Endothelial cell of umbilical vein (primary cell): ENCODE data around the gene TNFRSF19. TPM values are rescaled to one million over a fixed set of nuclear protein-coding genes. Genes with fewer than 3 reads are reported as not detected.

Experiments used
- BruUV-seq: library from RNA; stranded (reverse); fragments of 400-500 nt; replicated peaks from 2 replicates; lab custom pipeline; 2021; lab: Mats Ljungman, UMichigan
- CTCF ChIA-PET: fragments of 300-600, 350-600 bp; sonication (Branson Sonifier 250); formaldehyde crosslinking; loops from one replicate; lab custom pipeline; 2021; ENCODE audit warnings: antibody characterized with exemption, inconsistent platforms; lab: Charles Lee
- POLR2A ChIA-PET: fragments of 300-600, 350-600 bp; sonication (Branson Sonifier 250); formaldehyde crosslinking; loops from one replicate; lab custom pipeline; 2021; ENCODE audit warnings: antibody characterized with exemption, inconsistent platforms; lab: Charles Lee
- DNase-seq: peaks from one replicate; pipeline ENCODE4 v3.0.0-alpha.2; 2011; ENCODE audit warnings: low read depth, low spot score
- FAIRE-seq: peaks from 2 replicates; lab custom pipeline; 2011; peaks lifted over from hg19 to GRCh38; lab: Jason Lieb, UNC
- H2AFZ ChIP-seq: 2 replicates; pipeline ENCODE4 v1.6.0; 2012; ENCODE audit warnings: low read depth, low read length, control low read depth, inconsistent platforms
- H3K27ac ChIP-seq: 2 replicates; pipeline ENCODE4 v1.5.1; 2011; ENCODE audit warnings: low read depth, mild to moderate bottlenecking, control low read depth, low read length, moderate library complexity; ENCODE audit not compliant: insufficient read depth
- H3K27me3 ChIP-seq, 2 experiments: 2 replicates each; pipeline versions ENCODE4 v1.6.0 to v1.6.1; 2011; ENCODE audit warnings: low read length in 2 of 2, mixed read lengths in 1 of 2; ENCODE audit not compliant: control insufficient read depth in 2 of 2, insufficient read depth in 2 of 2
- H3K36me3 ChIP-seq, 2 experiments: 2 replicates in 1 of 2; 3 replicates in 1 of 2; pipeline ENCODE4 v1.5.1; 2011; ENCODE audit warnings: low read length in 2 of 2, mild to moderate bottlenecking in 1 of 2, moderate library complexity in 1 of 2; ENCODE audit not compliant: control insufficient read depth in 2 of 2, insufficient read depth in 2 of 2; ENCODE audit errors: extremely low read depth in 1 of 2
- H3K4me1 ChIP-seq: 3 replicates; pipeline ENCODE4 v1.5.1; 2011; ENCODE audit warnings: mild to moderate bottlenecking, low read length; ENCODE audit not compliant: control insufficient read depth, insufficient read depth; ENCODE audit errors: extremely low read depth
- H3K4me2 ChIP-seq: 2 replicates; pipeline ENCODE4 v1.6.1; 2011; ENCODE audit warnings: low read length, control low read depth, mixed read lengths; ENCODE audit not compliant: insufficient read depth
- H3K4me3 ChIP-seq, 3 experiments: fragments of 200-600 bp in 1 of 3; sonication (generic), shearing (Covaris generic) in 1 of 3; replicated peaks in 1 of 3; 2 replicates each; pipeline ENCODE4 v1.5.1; 2011 to 2016; ENCODE audit warnings: control low read depth in 3 of 3, low read length in 3 of 3, mild to moderate bottlenecking in 2 of 3, inconsistent platforms in 1 of 3, low read depth in 1 of 3, moderate library complexity in 1 of 3; ENCODE audit not compliant: insufficient read depth in 1 of 3
- H3K79me2 ChIP-seq: 2 replicates; pipeline ENCODE4 v1.6.0; 2012; ENCODE audit warnings: low read length, inconsistent platforms; ENCODE audit not compliant: control insufficient read depth, insufficient read depth
- H3K9ac ChIP-seq: replicated peaks from 2 replicates; pipeline ENCODE3; 2011; ENCODE audit warnings: low read length, control low read depth; ENCODE audit not compliant: insufficient read depth; ENCODE audit errors: extremely low read depth
- H3K9me1 ChIP-seq: replicated peaks from 3 replicates; pipeline ENCODE4 v1.6.0; 2011; ENCODE audit warnings: mild to moderate bottlenecking, low read length; ENCODE audit not compliant: control insufficient read depth, insufficient read depth; ENCODE audit errors: extremely low read depth
- H3K9me3 ChIP-seq: replicated peaks from 2 replicates; pipeline ENCODE4 v1.5.1; 2012; ENCODE audit warnings: low read length, inconsistent platforms; ENCODE audit not compliant: control insufficient read depth, insufficient read depth
- H4K20me1 ChIP-seq: replicated peaks from 2 replicates; pipeline ENCODE3; 2011; ENCODE audit warnings: mild to moderate bottlenecking, low read length; ENCODE audit not compliant: control insufficient read depth, insufficient read depth; ENCODE audit errors: extremely low read depth
- CTCF ChIP-seq, 2 donors: IDR thresholded peaks; 1 replicate in 1 of 2; 2 replicates in 1 of 2; pipeline ENCODE4 v1.5.1; 2011; ENCODE audit warnings: low read length in 2 of 2, mild to moderate bottlenecking in 2 of 2, moderate library complexity in 2 of 2, control low read depth in 1 of 2, inconsistent platforms in 1 of 2, low read depth in 1 of 2; ENCODE audit not compliant: insufficient read depth in 1 of 2; ENCODE audit errors: extremely low read depth in 1 of 2
- EZH2 ChIP-seq: IDR thresholded peaks from 2 replicates; pipeline ENCODE4 v1.6.1; 2012; ENCODE audit warnings: borderline replicate concordance, low read depth, mild to moderate bottlenecking, moderate library complexity, low read length, inconsistent platforms; ENCODE audit not compliant: severe bottlenecking
- FOS ChIP-seq: IDR thresholded peaks from 2 replicates; pipeline ENCODE4 v1.6.1; 2011; ENCODE audit warnings: mild to moderate bottlenecking, low read length, moderate library complexity, borderline replicate concordance; ENCODE audit not compliant: insufficient read depth
- GATA2 ChIP-seq: IDR thresholded peaks from 2 replicates; pipeline ENCODE4 v1.7.0; 2011; ENCODE audit warnings: low read depth, mild to moderate bottlenecking, moderate library complexity, mixed read lengths, low read length; ENCODE audit not compliant: insufficient read length, insufficient read depth
- JUN ChIP-seq: IDR thresholded peaks from 2 replicates; pipeline ENCODE4 v1.6.1; 2011; ENCODE audit warnings: borderline replicate concordance, low read depth; ENCODE audit not compliant: insufficient read length, insufficient read depth
- MAX ChIP-seq: IDR thresholded peaks from 2 replicates; pipeline ENCODE4 v1.6.1; 2011; ENCODE audit not compliant: insufficient read depth, insufficient read length
- MYC ChIP-seq: IDR thresholded peaks from one replicate; pipeline ENCODE4 v1.6.1; 2011; ENCODE audit warnings: mild to moderate bottlenecking, low read depth, low read length
- POLR2A ChIP-seq: IDR thresholded peaks from 2 replicates; pipeline ENCODE4 v1.6.1; 2012; ENCODE audit warnings: low read depth, mild to moderate bottlenecking, control low read depth, low read length
- POLR2AphosphoS5 ChIP-seq: IDR thresholded peaks from 2 replicates; pipeline ENCODE4 v1.6.1; 2012; ENCODE audit warnings: low read depth, mild to moderate bottlenecking, control low read depth, low read length, moderate library complexity; ENCODE audit not compliant: insufficient read depth
- dilution Hi-C: fragments of 300-500 bp; cut with MboI; formaldehyde crosslinking; loops from one replicate; pipeline ENCODE4 v1.15.0; 2019; ENCODE audit warnings: low sequenced_read_pairs; ENCODE audit not compliant: extremely low pct_ligation_motif_present
- intact Hi-C: fragments of 100-400 bp; cut with micrococcal nuclease; formaldehyde crosslinking; loops from one replicate; pipeline ENCODE4 v1.10.0; 2022
- polyA plus RNA-seq, 4 experiments: library from polyadenylated mRNA; depleted of rRNA in 3 of 4; stranded (reverse) in 3 of 4; unstranded in 1 of 4; fragments of >200 nt; gene quantifications; 2 replicates each; pipeline versions ENCODE4 v1.2.1 to v1.2.3, GENCODE V29; 2011 to 2012; ENCODE audit warnings: missing spikeins in 1 of 4
- total RNA-seq: library from RNA; stranded (reverse); gene quantifications from 2 replicates; pipeline ENCODE4 v1.2.3, GENCODE V29; 2021

Gene TNFRSF19
- total and polyA plus RNA-seq, 2 donors (not counting 3 experiments of a cell fraction or from before 2014, with no cell fraction given), result 0.23 to 0.29 TPM

GRCh38 chr13:23716401-23716800, 146.2 kb downstream of the TNFRSF19 start:
- H3K4me3 ChIP-seq, result no peak overlapping the region
- H3K79me2 ChIP-seq, result no peaks in the 10 kb centered on the region
- dilution Hi-C loops, result no loop called here
- POLR2A ChIA-PET, result no interaction called here
- no peaks in the 10 kb centered on the region for H3K27me3 ChIP-seq
- TF ChIP-seq FOS, result no peak
- TF ChIP-seq MYC, result no peak
- no peak for TF ChIP-seq GATA2
- TF ChIP-seq JUN, result no peak
- TF ChIP-seq POLR2AphosphoS5, result no peak
- TF ChIP-seq EZH2, result no peak
- TF ChIP-seq POLR2A, result no peak
- TF ChIP-seq MAX, result no peak
- TF ChIP-seq CTCF (IDR thresholded peaks at IDR 0.05; ENCODE audit: extremely low read depth in 1 of 2, insufficient read depth in 1 of 2, low read depth in 1 of 2, low read length in 2 of 2), result no peak
- no peaks in the 10 kb centered on the region for H3K9me1 ChIP-seq
- H3K9me3 ChIP-seq, result no peaks in the 10 kb centered on the region
- no peak overlapping the region for H3K9ac ChIP-seq
- FAIRE-seq (no peak), DNase-seq (no peak)
- H3K4me1 ChIP-seq, result no peaks in the 10 kb centered on the region
- H2AFZ ChIP-seq, result no peak overlapping the region
- CTCF ChIA-PET, result interaction anchor here (0.6 to 1.9 kb wide), 5 partner anchors 14 to 292 kb away, joined by 3 to 12 read pairs (median 3); no protein-coding TSS in a partner anchor
- no peak overlapping the region for H3K27ac ChIP-seq
- intact Hi-C loops, result loop anchor here (2.0 kb wide), 1 partner anchor 154 kb away; no protein-coding TSS in a partner anchor
- no peaks in the 10 kb centered on the region for H4K20me1 ChIP-seq
- BruUV-seq, result no TSS peak
- H3K4me2 ChIP-seq, result no peak overlapping the region
- H3K36me3 ChIP-seq, result no peaks in the 10 kb centered on the region
